Dendritic cell treated with granulocyte-macrophage colony-stimulating factor and Interleukin-4, amounts not matched to agents 40 ng/mL and 50 ng/mL, for 4 days (primary cell): ENCODE measurements around the gene ALDH9A1.
"Not testable (repeated sequence)": the region's sequence is repeated elsewhere in the genome, so short reads cannot be mapped to it uniquely, and the experiment has no call there.

Experiments used
- H3K27ac Mint-ChIP-seq: one replicate; pipeline ENCODE4 v1.8.0; 2022; ENCODE audit warnings: mild to moderate bottlenecking, mixed read lengths
- H3K27me3 Mint-ChIP-seq: one replicate; pipeline ENCODE4 v1.8.0; 2022; ENCODE audit warnings: mild to moderate bottlenecking, mixed read lengths
- H3K36me3 Mint-ChIP-seq: one replicate; pipeline ENCODE4 v1.8.0; 2022; ENCODE audit warnings: low read depth, mixed read lengths
- H3K4me1 Mint-ChIP-seq: one replicate; pipeline ENCODE4 v1.8.0; 2022; ENCODE audit warnings: low read depth, mixed read lengths
- H3K4me3 Mint-ChIP-seq: one replicate; pipeline ENCODE4 v1.8.0; 2022; ENCODE audit warnings: mild to moderate bottlenecking, moderate library complexity, mixed read lengths
- H3K9me3 Mint-ChIP-seq: one replicate; pipeline ENCODE4 v1.8.0; 2022; ENCODE audit warnings: mixed read lengths
- intact Hi-C: fragments of 100-400 bp; cut with micrococcal nuclease; formaldehyde crosslinking; loops from one replicate; pipeline ENCODE4 v1.15.0; 2022

ALDH9A1 gene

DNA sequence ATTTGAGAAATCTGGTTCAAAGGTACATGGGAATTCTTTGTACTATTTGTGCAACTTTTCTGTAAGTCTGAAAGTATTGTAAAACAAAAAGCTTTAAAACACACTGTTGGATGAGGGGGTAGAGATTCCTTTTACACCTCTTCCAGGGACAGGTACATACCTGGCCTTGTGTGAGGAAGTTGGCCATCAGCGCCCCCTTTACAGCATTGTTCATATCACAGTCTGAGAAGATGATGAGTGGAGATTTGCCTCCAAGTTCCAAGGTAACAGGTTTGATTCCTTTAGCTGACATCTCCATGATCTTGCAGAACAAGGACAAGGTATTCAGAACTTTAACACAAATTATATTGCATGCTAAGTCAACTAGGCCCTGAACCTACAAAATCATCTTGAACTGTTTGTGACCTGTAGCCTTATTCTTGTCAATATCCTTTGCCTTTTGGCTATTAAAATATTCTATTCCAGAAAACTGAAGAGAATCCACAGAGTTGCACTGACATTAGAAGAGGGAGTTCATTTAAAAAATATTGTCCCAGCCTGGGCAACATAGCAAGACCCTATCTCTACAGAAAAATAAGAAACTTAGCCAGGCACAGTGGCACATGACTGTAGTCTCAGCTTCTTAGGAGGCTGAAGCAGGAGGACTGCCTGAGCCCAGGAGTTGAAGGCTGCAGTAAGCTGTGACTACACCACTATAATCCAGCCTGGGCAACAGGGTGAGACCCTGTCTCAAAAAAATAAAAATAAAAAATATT, 18.9 kb downstream of the ALDH9A1 start:
- H3K36me3 Mint-ChIP-seq: peaks cover 97% of the 10 kb centered on the region
- no peak overlapping the region for H3K27ac Mint-ChIP-seq
- no peak overlapping the region for H3K4me3 Mint-ChIP-seq
- peaks cover 14% of the 10 kb centered on the region for H3K4me1 Mint-ChIP-seq
- intact Hi-C loops: loop anchor here (10.0 kb wide), 1 partner anchor 45 kb away; no protein-coding TSS in a partner anchor
- H3K9me3 Mint-ChIP-seq: no peaks in the 10 kb centered on the region
- no peaks in the 10 kb centered on the region for H3K27me3 Mint-ChIP-seq

DNA sequence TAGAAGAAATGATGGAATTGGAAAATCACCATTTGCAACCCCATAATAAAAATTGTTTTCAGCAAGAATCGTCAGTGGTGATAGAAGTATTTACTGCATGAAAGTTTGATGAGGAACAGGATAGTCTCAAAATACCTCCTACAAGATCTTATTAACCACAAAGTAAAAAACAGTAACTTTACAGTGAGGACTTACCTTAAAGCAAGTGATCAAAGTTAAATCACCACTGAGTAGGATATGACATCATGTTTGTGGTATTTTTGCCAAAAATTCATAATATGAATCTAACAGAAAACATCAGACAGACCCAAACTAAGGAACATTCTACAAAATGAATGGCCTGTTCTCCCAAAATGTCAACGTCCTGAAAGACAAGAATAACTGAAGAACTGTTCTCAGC, 19.9 kb downstream of the ALDH9A1 start:
- intact Hi-C loops: loop anchor here (10.0 kb wide), 1 partner anchor 46 kb away; no protein-coding TSS in a partner anchor
- Mint-ChIP-seq H3K27me3 (no peaks in the 10 kb centered on the region), H3K4me3 (no peak overlapping the region), H3K27ac (no peak overlapping the region), H3K4me1 (peaks cover 6% of the 10 kb centered on the region), H3K36me3 (peaks cover 90% of the 10 kb centered on the region), H3K9me3 (no peaks in the 10 kb centered on the region)

DNA sequence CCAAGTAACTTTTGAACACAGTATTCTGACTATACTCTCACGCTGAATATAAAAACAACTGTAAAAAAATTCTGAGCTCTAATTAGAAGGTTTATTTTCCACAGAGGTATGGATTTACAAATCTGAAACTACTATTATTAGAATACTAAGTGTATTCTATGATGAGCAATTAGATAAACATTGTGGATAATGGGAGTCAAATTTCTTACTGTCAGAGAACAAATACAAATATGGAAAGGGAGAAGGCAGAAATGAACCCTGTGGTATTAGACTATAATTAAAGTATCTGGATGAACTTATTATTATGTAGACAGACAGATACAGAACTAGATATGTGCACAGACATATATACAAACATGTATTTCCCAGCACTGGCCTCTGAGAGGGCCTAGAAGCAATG, 22.6 kb downstream of the ALDH9A1 start:
- no peak overlapping the region for H3K27ac Mint-ChIP-seq
- H3K36me3 Mint-ChIP-seq: peaks cover 90% of the 10 kb centered on the region
- intact Hi-C loops: loop anchor here (10.0 kb wide), 1 partner anchor 49 kb away; no protein-coding TSS in a partner anchor

DNA sequence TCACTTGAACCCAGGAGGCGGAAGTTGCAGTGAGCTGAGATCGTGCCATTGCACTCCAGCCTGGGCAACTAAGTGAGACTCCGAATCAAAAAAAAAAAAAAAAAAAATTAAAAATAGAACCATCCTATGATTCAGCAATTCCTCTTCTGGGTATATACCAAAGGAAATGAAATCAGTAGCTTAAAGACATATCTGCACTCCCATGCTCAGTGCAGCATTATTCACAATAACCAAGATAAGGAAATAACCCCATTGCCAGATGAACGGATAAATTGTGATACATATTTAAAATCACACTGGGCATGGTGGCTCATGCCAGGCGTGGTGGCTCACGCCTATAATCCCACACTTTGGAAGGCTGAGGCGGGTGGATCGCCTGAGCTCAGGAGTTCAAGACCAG, 23.8 kb downstream of the ALDH9A1 start:
- Mint-ChIP-seq H3K27ac (no peak overlapping the region), H3K36me3 (peaks cover 92% of the 10 kb centered on the region), H3K27me3 (no peaks in the 10 kb centered on the region), H3K4me1 (peaks cover 25% of the 10 kb centered on the region), H3K4me3 (no peak overlapping the region), H3K9me3 (no peaks in the 10 kb centered on the region)
- intact Hi-C loops: loop anchor here (10.0 kb wide), 1 partner anchor 50 kb away; no protein-coding TSS in a partner anchor

More for the DNA sequence above, 22.6 kb downstream of the ALDH9A1 start:
- H3K4me1 Mint-ChIP-seq: peaks cover 18% of the 10 kb centered on the region
- H3K9me3 Mint-ChIP-seq: no peaks in the 10 kb centered on the region
- no peak overlapping the region for H3K4me3 Mint-ChIP-seq
- no peaks in the 10 kb centered on the region for H3K27me3 Mint-ChIP-seq

DNA sequence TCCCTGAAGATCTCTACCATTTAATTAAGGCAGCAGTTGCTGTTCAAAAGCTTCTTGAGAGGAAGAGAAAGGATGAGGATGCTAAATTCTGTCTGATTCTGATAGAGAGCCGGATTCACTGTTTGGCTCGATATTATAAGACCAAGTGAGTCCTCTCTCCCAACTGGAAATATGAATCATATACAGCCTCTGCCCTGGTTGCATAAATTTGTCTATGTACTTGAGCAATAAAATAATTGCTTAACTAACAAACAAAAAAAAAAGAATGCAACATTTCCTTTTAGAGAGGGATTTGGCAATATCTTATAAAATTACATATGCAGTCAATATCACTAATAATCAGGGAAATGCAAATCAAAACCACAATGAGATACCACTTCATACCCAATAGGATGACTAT, 26.8 kb downstream of the ALDH9A1 start:
- no peak overlapping the region for H3K27ac Mint-ChIP-seq
- H3K4me3 Mint-ChIP-seq: no peak overlapping the region
- H3K4me1 Mint-ChIP-seq: peaks cover 39% of the 10 kb centered on the region
- no peaks in the 10 kb centered on the region for H3K27me3 Mint-ChIP-seq
- H3K9me3 Mint-ChIP-seq: no peaks in the 10 kb centered on the region
- intact Hi-C loops: loop anchor here (10.0 kb wide), 1 partner anchor 53 kb away; no protein-coding TSS in a partner anchor
- peaks cover 92% of the 10 kb centered on the region for H3K36me3 Mint-ChIP-seq

DNA sequence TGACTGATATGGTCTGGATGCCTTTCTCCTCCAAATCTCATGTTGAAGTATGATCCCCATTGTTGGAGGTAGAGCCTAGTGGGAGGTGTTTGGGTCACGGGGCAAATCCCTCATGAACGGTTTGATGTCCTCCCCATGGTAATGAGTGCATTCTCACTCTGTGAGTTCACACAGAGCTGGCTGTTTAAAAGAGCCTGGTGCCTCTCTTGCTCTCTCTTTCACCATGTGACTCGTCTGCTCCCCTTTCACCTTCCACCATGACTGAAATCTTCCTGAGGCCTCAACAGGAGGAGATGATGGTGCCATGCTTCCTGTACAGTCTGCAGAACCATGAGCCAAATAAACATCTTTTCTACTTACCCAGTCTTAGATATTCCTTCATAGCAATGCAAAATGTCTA, 30.2 kb downstream of the ALDH9A1 start:
- Mint-ChIP-seq H3K9me3 (no peaks in the 10 kb centered on the region), H3K4me1 (peaks cover 40% of the 10 kb centered on the region), H3K4me3 (no peak overlapping the region), H3K36me3 (peaks cover 100% of the 10 kb centered on the region), H3K27ac (no peak overlapping the region), H3K27me3 (no peaks in the 10 kb centered on the region)
- intact Hi-C loops: loop anchor here (10.0 kb wide), 1 partner anchor 63 kb away; no protein-coding TSS in a partner anchor

DNA sequence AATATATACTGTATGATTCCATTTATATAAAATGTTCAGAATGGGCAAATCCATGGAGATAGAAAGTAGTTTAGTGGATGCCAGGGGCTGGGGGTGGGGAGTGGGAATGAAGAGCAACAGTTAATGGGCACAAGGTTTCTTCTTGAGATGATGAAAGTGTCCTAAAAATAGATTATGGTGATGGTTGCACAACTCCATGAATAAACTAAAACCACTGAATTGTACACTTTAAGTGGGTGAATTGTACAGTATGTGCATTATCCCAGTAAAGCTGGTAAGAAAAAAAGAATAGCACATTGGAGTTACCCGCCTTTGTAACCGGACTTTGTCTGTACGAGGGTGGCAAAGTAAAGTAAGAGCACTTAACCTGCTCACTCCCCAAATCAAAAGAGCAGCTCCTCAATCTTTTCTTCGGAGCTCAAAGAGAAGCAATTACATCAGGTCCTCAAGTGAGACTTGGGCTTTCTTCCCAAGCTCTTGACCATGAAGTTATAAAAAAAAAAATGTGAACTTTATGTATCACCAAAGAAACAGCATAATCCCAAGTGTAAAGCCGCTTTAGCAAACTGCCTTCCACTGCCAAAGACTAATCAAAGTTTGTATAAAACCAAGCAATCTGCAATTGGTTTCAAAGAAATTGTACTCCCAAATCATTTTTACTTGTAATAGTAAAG, 32.1 kb downstream of the ALDH9A1 start:
- H3K9me3 Mint-ChIP-seq: no peaks in the 10 kb centered on the region

DNA sequence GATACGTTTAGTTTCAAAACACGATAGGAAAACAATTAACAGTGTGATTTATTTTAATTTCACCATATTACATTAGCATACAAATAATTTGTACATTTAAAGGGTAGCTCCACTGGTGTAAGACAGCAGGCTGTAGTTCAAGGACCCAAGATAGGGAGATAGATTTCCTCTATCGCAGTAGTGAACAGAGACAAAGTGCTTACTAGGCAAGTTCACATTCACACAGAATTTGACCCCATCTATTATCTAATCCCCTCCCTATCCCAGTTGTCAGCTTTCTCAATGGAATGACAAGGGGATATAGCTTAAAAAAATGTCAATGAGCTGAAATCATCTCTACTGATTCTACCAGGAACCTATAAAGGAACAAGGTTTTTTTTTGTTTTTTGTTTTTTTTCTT, 36.2 kb downstream of the ALDH9A1 start:
- H3K36me3 Mint-ChIP-seq: peaks cover 83% of the 10 kb centered on the region
- H3K4me1 Mint-ChIP-seq: peaks cover 12% of the 10 kb centered on the region
- intact Hi-C loops: loop anchor here (10.0 kb wide), 1 partner anchor 57 kb away; no protein-coding TSS in a partner anchor
- H3K27me3 Mint-ChIP-seq: no peaks in the 10 kb centered on the region
- H3K27ac Mint-ChIP-seq: no peak overlapping the region
- no peaks in the 10 kb centered on the region for H3K9me3 Mint-ChIP-seq
- no peak overlapping the region for H3K4me3 Mint-ChIP-seq

More for the DNA sequence above, 32.1 kb downstream of the ALDH9A1 start:
- Mint-ChIP-seq H3K4me3 (no peak overlapping the region), H3K4me1 (peaks cover 34% of the 10 kb centered on the region), H3K36me3 (peaks cover 100% of the 10 kb centered on the region), H3K27ac (no peak overlapping the region), H3K27me3 (no peaks in the 10 kb centered on the region)
- intact Hi-C loops: loop anchor here (10.0 kb wide), 1 partner anchor 61 kb away; no protein-coding TSS in a partner anchor

DNA sequence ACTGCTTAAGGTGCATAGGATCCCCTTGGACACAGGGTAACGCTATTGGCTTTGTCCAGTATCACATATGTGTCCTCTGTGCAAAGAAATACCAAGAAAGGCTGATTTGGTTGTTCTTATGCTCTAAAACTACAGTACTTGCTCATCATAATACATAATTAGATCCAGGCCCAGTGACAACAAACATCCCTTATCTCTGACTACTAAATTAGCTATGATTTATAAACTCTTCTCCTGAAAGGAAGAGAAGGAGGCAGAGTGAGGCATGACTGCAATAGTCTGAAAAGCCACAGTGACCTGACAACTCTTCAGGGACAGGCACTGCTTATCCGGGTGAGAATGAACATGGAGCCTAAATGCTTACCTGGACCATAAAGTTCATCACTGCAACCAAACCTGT, 36.7 kb downstream of the ALDH9A1 start:
- Mint-ChIP-seq H3K4me3 (no peak overlapping the region), H3K9me3 (no peaks in the 10 kb centered on the region), H3K27me3 (no peaks in the 10 kb centered on the region), H3K36me3 (peaks cover 83% of the 10 kb centered on the region), H3K27ac (no peak overlapping the region), H3K4me1 (peaks cover 8% of the 10 kb centered on the region)
- intact Hi-C loops: loop anchor here (10.0 kb wide), 1 partner anchor 57 kb away; no protein-coding TSS in a partner anchor

DNA sequence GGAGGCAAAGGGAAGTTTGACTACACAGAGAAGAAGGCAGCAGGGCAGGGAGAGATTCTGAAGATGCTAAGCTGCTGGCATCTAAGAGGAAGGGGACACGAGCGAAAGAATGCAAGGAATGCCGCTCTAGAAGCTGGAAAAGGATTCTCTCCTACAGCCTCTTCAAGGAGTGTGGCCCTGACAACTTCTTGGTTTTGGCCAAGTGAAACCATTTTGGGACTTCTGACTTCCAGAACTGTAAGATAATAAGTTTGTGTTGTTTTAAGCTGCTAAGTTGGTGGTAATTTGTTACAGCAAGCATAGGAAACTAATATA, 38.8 kb downstream of the ALDH9A1 start:
- Mint-ChIP-seq H3K4me1 (no peaks in the 10 kb centered on the region), H3K36me3 (peaks cover 80% of the 10 kb centered on the region), H3K4me3 (no peak overlapping the region), H3K27me3 (no peaks in the 10 kb centered on the region), H3K27ac (no peak overlapping the region), H3K9me3 (no peaks in the 10 kb centered on the region)
- intact Hi-C loops: no loop called here

DNA sequence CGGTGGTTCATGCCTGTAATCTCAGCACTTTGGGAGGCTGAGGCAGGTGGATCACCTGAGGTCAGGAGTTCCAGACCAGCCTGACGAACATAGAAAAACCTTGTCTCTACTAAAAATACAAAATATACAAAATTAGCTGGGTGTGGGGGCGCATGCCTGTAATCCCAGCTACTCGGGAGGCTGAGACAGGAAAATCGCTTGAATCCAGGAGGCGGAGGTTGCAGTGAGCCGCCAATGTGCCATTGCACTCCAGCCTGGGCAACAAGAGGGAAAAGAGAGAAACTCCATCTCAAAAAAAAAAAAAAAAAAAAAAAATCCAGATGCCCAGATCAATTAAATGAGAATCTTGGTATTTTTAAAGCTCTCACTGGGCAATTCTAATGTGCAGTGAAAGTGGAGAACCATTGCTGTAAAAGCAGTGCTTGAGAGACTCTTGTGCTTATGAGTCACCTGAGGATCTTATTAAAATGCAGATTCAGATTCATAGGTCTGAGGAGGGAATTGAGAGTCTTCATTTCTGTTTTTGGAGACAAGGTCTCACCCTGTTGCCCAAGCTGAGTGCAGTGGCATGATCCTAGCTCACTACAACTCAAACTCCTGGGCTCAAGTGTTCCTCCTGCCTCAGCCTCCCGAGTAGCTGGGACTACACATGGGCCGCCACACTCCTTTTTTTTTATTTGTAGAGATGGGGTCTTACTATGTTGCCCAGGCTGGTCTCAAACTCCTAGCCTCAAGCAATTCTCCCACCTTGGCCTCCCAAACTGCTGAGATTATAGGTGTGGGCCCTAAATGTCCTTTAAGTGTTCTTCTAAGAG, 39.4 kb downstream of the ALDH9A1 start:
- peaks cover 78% of the 10 kb centered on the region for H3K36me3 Mint-ChIP-seq
- H3K9me3 Mint-ChIP-seq, H3K4me3 Mint-ChIP-seq, intact Hi-C loops, H3K4me1 Mint-ChIP-seq, H3K27ac Mint-ChIP-seq, H3K27me3 Mint-ChIP-seq: not testable (repeated sequence)

DNA sequence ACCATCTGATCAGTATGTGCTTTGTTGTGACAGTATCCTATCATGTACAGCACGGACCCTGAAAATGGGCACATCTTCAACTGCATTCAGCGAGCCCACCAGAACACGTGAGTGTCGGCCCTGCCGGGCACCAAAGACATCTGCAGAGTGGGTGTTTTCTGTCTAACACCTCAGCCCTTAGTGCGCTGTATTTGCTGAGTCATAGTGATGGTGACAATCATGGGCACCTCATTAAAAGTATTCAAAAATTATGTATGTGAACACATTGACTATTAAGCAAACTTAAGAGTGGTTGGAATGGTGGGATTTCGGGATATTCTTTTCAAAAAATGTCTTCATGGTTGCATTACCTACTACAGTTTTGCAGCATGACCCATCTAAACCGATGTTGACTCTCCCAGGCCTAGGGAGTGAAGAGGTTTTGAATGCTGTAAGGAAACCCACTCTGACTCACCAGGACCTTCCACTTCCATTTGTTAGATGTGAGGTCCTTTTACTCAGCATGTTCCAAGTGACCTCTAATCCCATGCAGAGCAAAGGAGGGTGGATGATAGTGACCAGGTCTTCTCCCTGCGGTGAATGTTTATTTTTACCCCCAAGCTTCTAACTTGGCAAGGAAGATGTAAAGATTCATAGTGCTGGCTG, 47.3 kb downstream of the ALDH9A1 start:
- Mint-ChIP-seq H3K9me3 (no peaks in the 10 kb centered on the region), H3K36me3 (peaks cover 86% of the 10 kb centered on the region), H3K4me3 (no peak overlapping the region), H3K27me3 (no peaks in the 10 kb centered on the region), H3K27ac (no peak overlapping the region), H3K4me1 (peaks cover 21% of the 10 kb centered on the region)
- intact Hi-C loops: no loop called here

DNA sequence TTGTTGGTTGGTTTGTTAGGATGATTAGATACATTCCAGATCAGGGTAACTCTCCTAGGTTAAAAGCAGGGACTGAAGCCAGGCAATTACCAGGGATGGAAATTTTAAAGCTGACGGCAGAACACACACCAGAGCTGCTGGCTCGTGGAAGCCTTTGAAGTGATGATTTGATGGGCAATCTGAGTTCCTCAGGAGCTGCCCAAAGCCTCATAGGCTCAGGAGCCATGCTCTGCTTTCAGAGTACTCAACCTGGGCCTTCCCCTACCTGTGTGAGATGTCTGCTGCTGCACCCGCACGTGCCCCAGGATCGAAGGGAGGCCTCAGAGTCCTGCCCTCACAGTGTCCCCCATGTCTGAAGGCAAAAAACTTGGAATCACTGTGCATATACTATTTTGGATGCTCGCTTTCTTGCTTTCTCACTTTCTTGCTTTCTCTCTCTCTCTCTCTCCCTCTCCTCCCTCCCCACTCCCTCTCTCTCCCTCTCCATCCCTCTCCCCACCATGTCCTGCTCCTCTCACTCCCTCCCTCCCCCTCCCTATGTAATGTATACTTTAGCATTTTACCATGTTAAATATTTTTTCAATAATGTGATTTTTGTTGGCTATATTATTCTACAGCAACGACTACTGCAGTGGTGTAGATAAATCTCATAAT, 49.3 kb downstream of the ALDH9A1 start:
- Mint-ChIP-seq H3K27me3 (no peaks in the 10 kb centered on the region), H3K9me3 (no peaks in the 10 kb centered on the region), H3K36me3 (peaks cover 70% of the 10 kb centered on the region), H3K27ac (no peak overlapping the region), H3K4me1 (peaks cover 26% of the 10 kb centered on the region), H3K4me3 (no peak overlapping the region)
- intact Hi-C loops: no loop called here
